Smooth muscle cell of the umbilical artery (primary cell): ENCODE measurements around the gene UNC13A. TPM values are rescaled to one million over a fixed set of nuclear protein-coding genes. Genes with fewer than 3 reads are reported as not detected.

Experiments
- total RNA-seq: library from RNA; depleted of rRNA; stranded (reverse); fragments of >200 nt; gene quantifications from 2 replicates; pipeline ENCODE4 v1.2.3, GENCODE V29; 2014

The UNC13A gene
- total RNA-seq = 0.30 and 0.97 TPM in 2 replicates

GRCh38 chr19:17687857-17688784 lies at the start of gene UNC13A:
UNC13A (minus strand) TSS chr19:17688354; CDS start chr19:17688199, 155 bp downstream.

DNA sequence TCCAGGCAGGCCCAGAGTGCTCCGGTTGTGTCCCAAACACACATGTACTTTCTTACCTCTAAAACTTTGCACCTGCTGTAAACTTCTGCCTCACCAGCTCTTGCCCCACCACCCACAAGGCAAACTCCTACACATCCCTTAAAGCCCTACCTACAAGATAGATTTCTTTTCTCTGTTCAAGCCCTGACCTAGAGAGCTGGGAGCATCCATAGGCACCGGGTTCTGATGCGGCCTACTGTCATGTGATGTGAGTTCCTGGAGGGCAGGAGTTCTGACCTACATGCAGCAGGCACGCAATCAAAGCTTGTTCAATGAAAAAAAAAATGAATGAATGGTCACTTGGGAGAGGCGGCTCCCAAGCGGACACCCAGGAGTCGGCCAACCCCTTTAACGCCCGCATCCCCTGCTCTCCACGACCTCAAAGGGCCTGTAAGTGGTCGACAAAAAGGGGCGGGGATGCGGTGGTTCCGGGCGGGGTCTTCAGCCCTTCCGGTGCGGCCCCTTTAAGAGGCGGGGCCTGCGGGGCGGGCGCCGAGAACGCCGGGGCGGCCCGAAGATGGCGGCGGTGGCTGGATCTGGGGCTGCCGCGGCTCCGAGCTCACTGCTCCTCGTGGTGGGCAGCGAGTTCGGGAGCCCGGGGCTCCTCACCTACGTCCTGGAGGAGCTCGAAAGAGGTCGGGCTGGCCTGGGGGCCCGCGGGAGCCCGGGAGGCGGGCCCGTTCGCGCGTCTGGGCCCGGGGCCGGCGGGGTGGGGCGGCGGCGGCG lies 31.0 kb upstream of the UNC13A start, which contains the start of gene MAP1S:
TSS of gene MAP1S (plus strand) at position 534 of the 765 bp plus-strand sequence. CDS start at position 557, 23 bp downstream.

DNA sequence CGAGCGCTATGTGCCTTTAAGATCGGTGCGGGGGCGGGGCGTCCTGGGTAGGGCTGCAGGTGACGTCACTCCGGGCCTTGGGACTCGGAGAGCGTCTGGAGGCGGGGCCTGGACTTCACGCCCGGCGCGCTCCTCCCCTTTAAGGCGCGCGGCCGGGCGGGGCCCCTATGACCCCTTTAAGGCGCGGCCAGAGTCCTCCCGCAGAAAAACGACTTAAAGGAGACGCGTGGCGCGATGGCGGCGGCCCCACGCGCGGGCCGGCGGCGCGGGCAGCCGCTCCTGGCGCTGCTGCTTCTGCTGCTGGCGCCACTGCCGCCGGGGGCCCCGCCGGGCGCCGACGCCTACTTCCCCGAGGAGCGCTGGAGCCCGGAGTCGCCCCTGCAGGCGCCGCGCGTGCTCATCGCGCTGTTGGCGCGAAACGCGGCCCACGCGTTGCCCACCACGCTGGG lies 132.7 kb downstream of the UNC13A start, which contains the start of gene COLGALT1:
TSS of gene COLGALT1 (plus strand) at position 170 of the 449 bp plus-strand sequence. CDS start at position 235, 65 bp downstream.

Other genes with a start within 250 kb of the UNC13A start
- gene TMEM221, start 239.7 kb downstream of the UNC13A start, total RNA-seq = under 0.01 TPM in 1 of 2 replicates, not detected in the other
- gene NXNL1, start 227.4 kb downstream of the UNC13A start, total RNA-seq = not detected in 2 replicates
- gene SLC27A1, start 217.8 kb downstream of the UNC13A start, total RNA-seq = 17.4 and 17.8 TPM in 2 replicates
- gene PGLS, start 176.7 kb downstream of the UNC13A start, total RNA-seq = 55.5 and 55.7 TPM in 2 replicates
- gene COLGALT1, start 132.7 kb downstream of the UNC13A start, total RNA-seq = 140 and 222 TPM in 2 replicates
- gene MAP1S, start 31.1 kb upstream of the UNC13A start, total RNA-seq = 11.3 and 52.6 TPM in 2 replicates
- gene FCHO1, start 63.1 kb upstream of the UNC13A start, total RNA-seq = 0.37 TPM in 1 of 2 replicates, not detected in the other
- gene B3GNT3, start 106.8 kb upstream of the UNC13A start, total RNA-seq = not detected in 2 replicates
- gene INSL3, start 133.2 kb upstream of the UNC13A start, total RNA-seq = not detected in 2 replicates
- 2.7 and 3.4 TPM in 2 replicates for gene JAK3, start 159.6 kb upstream of the UNC13A start, total RNA-seq
- gene RPL18A, start 171.6 kb upstream of the UNC13A start, total RNA-seq = 611 and 1,014 TPM in 2 replicates
- not detected in 2 replicates for gene SLC5A5, start 183.6 kb upstream of the UNC13A start, total RNA-seq
- 21.1 and 46.0 TPM in 2 replicates for gene CCDC124, start 244.7 kb upstream of the UNC13A start, total RNA-seq